OCI-LY1 (cell line): Measurements from ENCODE around the gene ERG.

Experiments used
- H2AFZ ChIP-seq: fragments of 200-600 bp; sonication (generic), shearing (Covaris generic); 2 replicates; pipeline ENCODE4 v1.6.0; 2014; ENCODE audit warnings: antibody characterized with exemption, mild to moderate bottlenecking, low read length
- H3F3A ChIP-seq: fragments of 200-600 bp; sonication (generic), shearing (Covaris generic); 2 replicates; pipeline ENCODE4 v1.6.0; 2014; ENCODE audit warnings: mild to moderate bottlenecking, antibody characterized with exemption, low read length, moderate library complexity; ENCODE audit not compliant: insufficient read depth
- H3K27ac ChIP-seq: fragments of 200-600 bp; sonication (generic); 2 replicates; pipeline ENCODE4 v1.5.1; 2014; ENCODE audit warnings: low read length, mixed run types, mild to moderate bottlenecking, low read depth; ENCODE audit not compliant: poor library complexity, severe bottlenecking
- H3K27me3 ChIP-seq: fragments of 200-600 bp; sonication (generic); 2 replicates; pipeline ENCODE4 v1.6.0; 2014; ENCODE audit warnings: antibody characterized with exemption, mild to moderate bottlenecking, low read length, moderate library complexity; ENCODE audit not compliant: insufficient read depth
- H3K36me3 ChIP-seq: fragments of 200-600 bp; sonication (generic); 2 replicates; pipeline ENCODE4 v1.6.1; 2014; ENCODE audit warnings: mild to moderate bottlenecking, antibody characterized with exemption, low read length, moderate library complexity, mixed read lengths; ENCODE audit not compliant: insufficient read depth
- H3K4me1 ChIP-seq: fragments of 200-600 bp; sonication (generic); 2 replicates; pipeline ENCODE4 v1.5.1; 2014; ENCODE audit warnings: mild to moderate bottlenecking, low read length, moderate library complexity; ENCODE audit not compliant: insufficient read depth, severe bottlenecking
- H3K4me2 ChIP-seq: fragments of 200-600 bp; sonication (generic), shearing (Covaris generic); 2 replicates; pipeline ENCODE4 v1.6.1; 2014; ENCODE audit warnings: low read length
- H3K4me3 ChIP-seq: fragments of 200-600 bp; sonication (generic); 2 replicates; pipeline ENCODE4 v1.5.1; 2014; ENCODE audit warnings: low read length, low read depth, mild to moderate bottlenecking, mixed read lengths; ENCODE audit not compliant: poor library complexity, severe bottlenecking
- H3K79me2 ChIP-seq: fragments of 200-600 bp; shearing (Covaris generic); 2 replicates; pipeline ENCODE4 v1.6.1; 2016; ENCODE audit warnings: mixed run types, low read length, mixed read lengths; ENCODE audit not compliant: insufficient read depth
- H3K9ac ChIP-seq: fragments of 200-600 bp; sonication (generic), shearing (Covaris generic); 2 replicates; pipeline ENCODE4 v1.6.1; 2014; ENCODE audit warnings: mild to moderate bottlenecking, low read length, mixed read lengths
- H3K9me2 ChIP-seq: fragments of 200-600 bp; sonication (generic), shearing (Covaris generic); 2 replicates; pipeline ENCODE4 v1.6.1; 2014; ENCODE audit warnings: low read depth, mild to moderate bottlenecking, low read length, mixed read lengths
- H3K9me3 ChIP-seq: fragments of 200-600 bp; shearing (Covaris generic); 2 replicates; pipeline ENCODE4 v1.6.1; 2014; ENCODE audit warnings: low read length, mixed read lengths
- H4K20me1 ChIP-seq: fragments of 200-600 bp; sonication (generic), shearing (Covaris generic); 2 replicates; pipeline ENCODE4 v1.6.0; 2016; ENCODE audit warnings: mild to moderate bottlenecking, low read length; ENCODE audit not compliant: insufficient read depth
- CTCF ChIP-seq: fragments of 200-600 bp; sonication (generic), shearing (Covaris generic); IDR thresholded peaks from 2 replicates; pipeline ENCODE4 v1.5.1; 2017; ENCODE audit warnings: mild to moderate bottlenecking, antibody characterized with exemption, low read length, moderate library complexity, mixed read lengths
- EZH2 ChIP-seq: fragments of 200-600 bp; sonication (generic), shearing (Covaris generic); IDR thresholded peaks from 2 replicates; pipeline ENCODE4 v1.8.0; 2017; ENCODE audit warnings: borderline replicate concordance, mixed run types, mild to moderate bottlenecking, antibody characterized with exemption, low read length, moderate library complexity, mixed read lengths

The ERG gene

GRCh38 chr21:38433471-38433870 lies 64.8 kb downstream of the ERG start:
- Histone ChIP-seq H3K4me2 (no peak overlapping the region), H3K9ac (no peak overlapping the region), H3K27ac (no peak overlapping the region), H3F3A (no peaks in the 10 kb centered on the region), H3K9me2 (no peaks in the 10 kb centered on the region), H3K79me2 (no peaks in the 10 kb centered on the region), H2AFZ (no peak overlapping the region), H3K4me1 (no peaks in the 10 kb centered on the region), H3K36me3 (no peaks in the 10 kb centered on the region), H4K20me1 (no peaks in the 10 kb centered on the region), H3K9me3 (no peaks in the 10 kb centered on the region), H3K4me3 (no peak overlapping the region), H3K27me3 (no peaks in the 10 kb centered on the region)
- no peak for TF ChIP-seq CTCF
- TF ChIP-seq EZH2 = no peak

- H3K36me3 ChIP-seq = no peaks in the 10 kb centered on the region
- no peak overlapping the region for H3K27ac ChIP-seq
- TF ChIP-seq EZH2 (no peak), CTCF (no peak)
- H2AFZ ChIP-seq = no peak overlapping the region
- H3F3A ChIP-seq = no peaks in the 10 kb centered on the region
- H3K4me1 ChIP-seq = no peaks in the 10 kb centered on the region
- no peaks in the 10 kb centered on the region for H3K27me3 ChIP-seq
- no peak overlapping the region for H3K4me2 ChIP-seq
- H4K20me1 ChIP-seq = no peaks in the 10 kb centered on the region
- H3K9me3 ChIP-seq = no peaks in the 10 kb centered on the region
- no peaks in the 10 kb centered on the region for H3K79me2 ChIP-seq
- no peaks in the 10 kb centered on the region for H3K9me2 ChIP-seq
- no peak overlapping the region for H3K4me3 ChIP-seq
- no peak overlapping the region for H3K9ac ChIP-seq
Measured at GRCh38 chr21:38430401-38430984, 67.8 kb downstream of the ERG start.

GRCh38 chr21:38429011-38429410 lies 69.3 kb downstream of the ERG start:
- Histone ChIP-seq H3K36me3 (no peaks in the 10 kb centered on the region), H4K20me1 (no peaks in the 10 kb centered on the region)
- TF ChIP-seq CTCF (no peak), EZH2 (no peak)

More at GRCh38 chr21:38429011-38429410, 69.3 kb downstream of the ERG start:
- no peaks in the 10 kb centered on the region for H3K79me2 ChIP-seq
- no peaks in the 10 kb centered on the region for H3K9me2 ChIP-seq
- H3K9ac ChIP-seq = no peak overlapping the region
- H3K9me3 ChIP-seq = no peaks in the 10 kb centered on the region
- H3K27me3 ChIP-seq = no peaks in the 10 kb centered on the region
- no peak overlapping the region for H2AFZ ChIP-seq
- H3K4me1 ChIP-seq = no peaks in the 10 kb centered on the region
- H3F3A ChIP-seq = no peaks in the 10 kb centered on the region
- H3K27ac ChIP-seq = no peak overlapping the region
- no peak overlapping the region for H3K4me2 ChIP-seq
- H3K4me3 ChIP-seq = no peak overlapping the region
